ENCODE measurements around the gene MPP3.
A peak's percentile ranks its signal among the peaks of the same experiment; 100 is the strongest.

The MPP3 gene

GRCh38 chr17:43784628-43785101 is 48.3 kb downstream of the MPP3 start:
- Histone ChIP-seq H3K4me1 (ENCODE audit: low read depth, poor library complexity, severe bottlenecking) (peaks cover under 1% of the 10 kb centered on the region), H3K27ac (no peak overlapping the region), H3K4me2 (no peak overlapping the region), H4K20me1 (ENCODE audit: insufficient read depth) (no peaks in the 10 kb centered on the region), H3K27me3 (ENCODE audit: insufficient read depth, low read depth) (peaks cover 33% of the 10 kb centered on the region), H3K9ac (no peak overlapping the region), H2AFZ (ENCODE audit: low read depth) (no peak overlapping the region), H3K36me3 (ENCODE audit: insufficient read depth) (no peaks in the 10 kb centered on the region), H3K4me3 (IDR thresholded peaks at IDR 0.05; ENCODE audit: insufficient read depth, low read depth, low read length) (no peak overlapping the region), H3K79me2 (ENCODE audit: insufficient read depth, low read depth) (no peaks in the 10 kb centered on the region)
- TF ChIP-seq CTCF (conservative IDR thresholded peaks at IDR 0.05; ENCODE audit: low read depth, low read length), result no peak

GRCh38 chr17:43784068-43784467 is 48.9 kb downstream of the MPP3 start:
- Histone ChIP-seq H2AFZ (ENCODE audit: low read depth) (no peak overlapping the region), H3K4me1 (ENCODE audit: low read depth, poor library complexity, severe bottlenecking) (peaks cover 4% of the 10 kb centered on the region), H4K20me1 (ENCODE audit: insufficient read depth) (no peaks in the 10 kb centered on the region), H3K79me2 (ENCODE audit: insufficient read depth, low read depth) (no peaks in the 10 kb centered on the region), H3K4me2 (no peak overlapping the region), H3K27me3 (ENCODE audit: insufficient read depth, low read depth) (peaks cover 37% of the 10 kb centered on the region), H3K27ac (no peak overlapping the region), H3K4me3 (IDR thresholded peaks at IDR 0.05; ENCODE audit: insufficient read depth, low read depth, low read length) (no peak overlapping the region), H3K36me3 (ENCODE audit: insufficient read depth) (no peaks in the 10 kb centered on the region), H3K9ac (no peak overlapping the region)
- no peak for TF ChIP-seq CTCF (conservative IDR thresholded peaks at IDR 0.05; ENCODE audit: low read depth, low read length)

GRCh38 chr17:43782913-43783680 is 49.8 kb downstream of the MPP3 start:
- no peaks in the 10 kb centered on the region for H3K79me2 ChIP-seq (ENCODE audit: insufficient read depth, low read depth)
- H3K4me3 ChIP-seq (IDR thresholded peaks at IDR 0.05; ENCODE audit: insufficient read depth, low read depth, low read length), result no peak overlapping the region
- peaks cover 4% of the 10 kb centered on the region for H3K4me1 ChIP-seq (ENCODE audit: low read depth, poor library complexity, severe bottlenecking)
- H3K36me3 ChIP-seq (ENCODE audit: insufficient read depth), result no peaks in the 10 kb centered on the region
- peaks cover 37% of the 10 kb centered on the region for H3K27me3 ChIP-seq (ENCODE audit: insufficient read depth, low read depth)
- no peaks in the 10 kb centered on the region for H4K20me1 ChIP-seq (ENCODE audit: insufficient read depth)
- H3K27ac ChIP-seq, result no peak overlapping the region
- no peak overlapping the region for H3K4me2 ChIP-seq
- H3K9ac ChIP-seq, result no peak overlapping the region
- no peak overlapping the region for H2AFZ ChIP-seq (ENCODE audit: low read depth)
- TF ChIP-seq CTCF (conservative IDR thresholded peaks at IDR 0.05; ENCODE audit: low read depth, low read length), result no peak

- Histone ChIP-seq H3K79me2 (ENCODE audit: insufficient read depth, low read depth) (no peaks in the 10 kb centered on the region; the same call in 1 of the 2 replicates), H3K4me1 (ENCODE audit: low read depth, poor library complexity, severe bottlenecking) (peaks cover 8% of the 10 kb centered on the region), H3K36me3 (ENCODE audit: insufficient read depth) (no peaks in the 10 kb centered on the region), H3K27ac (no peak within 1 kb of the TSS), H3K9ac (peak within 1 kb of the TSS; percentile 29; the same call in 1 of the 2 replicates), H3K4me2 (peak within 1 kb of the TSS; percentile 95), H2AFZ (ENCODE audit: low read depth) (peak within 1 kb of the TSS; percentile 92), H3K27me3 (ENCODE audit: insufficient read depth, low read depth) (peaks cover 37% of the 10 kb centered on the region), H3K4me3 (IDR thresholded peaks at IDR 0.05; ENCODE audit: insufficient read depth, low read depth, low read length) (no peak within 1 kb of the TSS), H4K20me1 (ENCODE audit: insufficient read depth) (no peaks in the 10 kb centered on the region)
- no peak for TF ChIP-seq CTCF (conservative IDR thresholded peaks at IDR 0.05; ENCODE audit: low read depth, low read length)
These were observed 52.8 kb downstream of the MPP3 start, which contains the start of gene CFAP97D1 for GRCh38 chr17:43780135-43780534. CFAP97D1 (plus strand) TSS chr17:43780435; CDS start chr17:43780463, 28 bp downstream.
